Pancreas (tissue), 10 donors: ENCODE results near the gene IL20. TPM values are rescaled to one million over a fixed set of nuclear protein-coding genes. Genes with fewer than 3 reads are reported as not detected.

Experiments
- ATAC-seq, 4 donors: fragments of 200-7000 bp; cut with Tn5 transposase; one replicate each; pipeline versions ENCODE4 v1.8.0 to v1.9.1; 2020; ENCODE audit warnings: mild to moderate bottlenecking in 4 of 4, moderate library complexity in 4 of 4
- DNase-seq, 6 donors: peaks; one replicate each; pipeline ENCODE4 v3.0.0-alpha.2; 2020
- FAIRE-seq: peaks from 2 replicates; lab custom pipeline; 2012; peaks lifted over from hg19 to GRCh38; lab: Jason Lieb, UNC
- H3K27ac ChIP-seq, 4 donors: fragments of 200-600 bp; sonication (generic); 1 replicate in 3 of 4; 2 replicates in 1 of 4; pipeline versions ENCODE4 v1.5.0 to v1.8.0; 2020
- H3K27me3 ChIP-seq, 4 donors: fragments of 200-600 bp; one replicate each; pipeline ENCODE4 v1.8.0; 2021
- H3K36me3 ChIP-seq, 3 donors: fragments of 200-600 bp; sonication (generic) in 1 of 3; one replicate each; pipeline versions ENCODE4 v1.5.0 to v1.8.0; 2020 to 2021
- H3K4me1 ChIP-seq, 3 donors: fragments of 200-600 bp; one replicate each; pipeline ENCODE4 v1.8.0; 2021
- H3K4me3 ChIP-seq, 4 donors: fragments of 200-600 bp; sonication (generic) in 2 of 4; one replicate each; pipeline versions ENCODE4 v1.5.0 to v1.8.0; 2020 to 2021
- H3K9me3 ChIP-seq, 4 donors: fragments of 200-600 bp; one replicate each; pipeline ENCODE4 v1.8.0; 2021
- WGBS, 2 donors: extraction: QIAGEN DNeasy Blood & Tissue Kit; methylation state at CpG; one replicate each; pipeline ENCODE4 v1.1.7; 2013; 5-methylcytosine and 5-hydroxymethylcytosine counted together
- intact Hi-C, 3 donors: fragments of 100-400 bp; cut with DNase I; formaldehyde crosslinking; loops; one replicate each; pipeline versions ENCODE4 v1.11.1 to v1.14.2; 2022
- polyA plus RNA-seq, 2 donors: library from polyadenylated mRNA; stranded (reverse); fragments of 200-250 nt; gene quantifications; one replicate each; pipeline ENCODE4 v1.2.3, GENCODE V29; 2013
- total RNA-seq, 6 donors: library from RNA; stranded (reverse); fragmentation: NEBNext Ultra II Directional in 4 of 6; extraction: Animal tissue kit (Norgen Biotek cat#: 25700) in 4 of 6; gene quantifications; one replicate each; pipeline versions ENCODE4 v1.2.1 to v1.2.4, GENCODE V29; 2021 to 2023
- TF ChIP-seq, protein P1 (sequence below), 4 donors: fragments of 200-600 bp; sonication (generic) in 3 of 4; IDR thresholded peaks; one replicate each; pipeline versions ENCODE4 v1.5.0 to v1.8.0; 2021; ENCODE audit warnings: antibody characterized with exemption in 4 of 4
- donor health status: healthy with polysubstance abuse.
- donor health status: DM: no; HTN: no; CAD: no; lungs with moderate emphysema.
- donor health status: DM: no; HTN: no; CAD: no.
- donor health status: control.
- donor health status: control.
- donor health status: Bipolar disorder and iron deficiency.
- donor health status: DM: yes; HTN: yes; CAD: no.
- donor health status: DM: no; HTN: no; CAD: no.
- donor health status: DM: no; HTN: no; CAD: no.
- donor health status: DM: yes; HTN: yes; CAD: no.

The IL20 gene
- total and polyA plus RNA-seq, 8 donors, result not detected

DNA sequence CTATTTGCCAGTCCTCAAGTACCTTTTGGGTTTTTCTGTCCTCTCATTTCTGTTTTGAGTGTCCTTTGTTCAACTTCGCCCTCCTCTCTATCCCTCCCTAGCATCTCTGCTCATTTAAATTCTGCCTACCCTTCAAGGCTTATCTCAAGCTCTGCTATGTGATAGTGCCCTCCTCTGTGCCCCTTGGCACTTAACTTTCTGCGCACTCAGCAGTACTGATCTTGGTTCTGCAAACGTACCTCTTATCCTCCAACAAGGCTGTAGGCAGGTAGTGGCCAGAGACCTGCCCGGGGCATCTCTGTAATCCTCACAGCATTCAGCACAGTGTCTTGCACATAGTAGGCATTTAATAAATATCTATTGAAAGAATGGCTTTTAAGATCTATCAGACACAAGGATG, 5.3 kb upstream of the IL20 start:
- Histone ChIP-seq H3K27me3 (no peaks in the 10 kb centered on the region), H3K36me3 (no peaks in the 10 kb centered on the region), H3K4me3 (no peak overlapping the region), H3K9me3 (no peaks in the 10 kb centered on the region), H3K4me1 (peaks cover 0 to 3% (median 0%) of the 10 kb centered on the region in 3 donors), H3K27ac (no peak overlapping the region)
- no peak for DNase-seq
- TF ChIP-seq, protein P1, sequence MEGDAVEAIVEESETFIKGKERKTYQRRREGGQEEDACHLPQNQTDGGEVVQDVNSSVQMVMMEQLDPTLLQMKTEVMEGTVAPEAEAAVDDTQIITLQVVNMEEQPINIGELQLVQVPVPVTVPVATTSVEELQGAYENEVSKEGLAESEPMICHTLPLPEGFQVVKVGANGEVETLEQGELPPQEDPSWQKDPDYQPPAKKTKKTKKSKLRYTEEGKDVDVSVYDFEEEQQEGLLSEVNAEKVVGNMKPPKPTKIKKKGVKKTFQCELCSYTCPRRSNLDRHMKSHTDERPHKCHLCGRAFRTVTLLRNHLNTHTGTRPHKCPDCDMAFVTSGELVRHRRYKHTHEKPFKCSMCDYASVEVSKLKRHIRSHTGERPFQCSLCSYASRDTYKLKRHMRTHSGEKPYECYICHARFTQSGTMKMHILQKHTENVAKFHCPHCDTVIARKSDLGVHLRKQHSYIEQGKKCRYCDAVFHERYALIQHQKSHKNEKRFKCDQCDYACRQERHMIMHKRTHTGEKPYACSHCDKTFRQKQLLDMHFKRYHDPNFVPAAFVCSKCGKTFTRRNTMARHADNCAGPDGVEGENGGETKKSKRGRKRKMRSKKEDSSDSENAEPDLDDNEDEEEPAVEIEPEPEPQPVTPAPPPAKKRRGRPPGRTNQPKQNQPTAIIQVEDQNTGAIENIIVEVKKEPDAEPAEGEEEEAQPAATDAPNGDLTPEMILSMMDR (IDR thresholded peaks at IDR 0.05), result no peak
- intact Hi-C loops, result no loop called here
- WGBS, 2 donors, result 75 to 77% methylated on average over 4 of the region's 4 CpGs
- ATAC-seq, result no peak
- no peak for FAIRE-seq

DNA sequence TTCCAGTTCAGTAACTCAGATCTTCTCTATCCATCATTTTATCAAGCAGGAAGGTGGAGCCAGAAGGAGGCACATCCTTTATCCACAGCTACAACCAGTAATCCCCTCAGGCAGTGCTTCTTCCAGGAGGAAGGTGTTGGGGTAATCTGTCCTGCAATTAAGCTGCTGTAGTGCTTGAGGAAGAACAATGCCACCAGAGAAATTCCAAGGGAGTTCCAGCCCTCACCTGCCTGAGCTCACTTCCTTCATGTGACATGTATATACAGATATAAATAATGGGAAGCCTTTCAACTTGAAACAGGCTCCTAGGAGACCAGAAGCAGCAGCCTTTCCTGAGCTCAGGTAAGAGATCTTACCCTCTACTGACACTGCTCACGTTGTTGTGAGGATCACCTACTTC, 2.2 kb upstream of the IL20 start:
- no peak for DNase-seq
- no peaks in the 10 kb centered on the region for H3K36me3 ChIP-seq
- no peak for ATAC-seq
- 13% methylated on average over 1 of the region's 1 CpG for WGBS, 2 donors
- no peak for FAIRE-seq
- no peak overlapping the region for H3K27ac ChIP-seq
- intact Hi-C loops, result no loop called here
- no peaks in the 10 kb centered on the region for H3K9me3 ChIP-seq
- H3K4me3 ChIP-seq, result no peak overlapping the region
- peaks cover 0 to 3% (median 0%) of the 10 kb centered on the region in 3 donors for H3K4me1 ChIP-seq
- TF ChIP-seq, protein P1 (IDR thresholded peaks at IDR 0.05), result no peak
- H3K27me3 ChIP-seq, result no peaks in the 10 kb centered on the region

DNA sequence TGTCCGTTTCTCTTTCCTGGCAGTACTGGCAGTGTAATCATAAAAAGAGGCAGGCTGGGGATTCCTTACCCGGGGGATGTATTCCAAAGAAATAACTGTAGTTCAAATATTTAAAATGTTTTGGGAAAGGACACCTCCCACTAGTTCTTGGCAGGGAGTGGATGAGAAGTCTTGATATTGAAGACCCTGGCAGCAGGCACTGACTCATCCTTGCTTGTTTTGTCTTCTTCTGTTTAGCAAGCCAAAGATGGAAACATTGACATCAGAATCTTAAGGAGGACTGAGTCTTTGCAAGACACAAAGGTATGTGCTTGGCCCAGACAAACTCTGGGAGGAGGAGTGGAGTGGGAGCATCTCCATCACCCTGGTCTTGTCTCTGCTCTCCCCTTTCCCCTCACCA, 639 bp downstream of the IL20 start:
- no peaks in the 10 kb centered on the region for H3K36me3 ChIP-seq
- FAIRE-seq (no peak), ATAC-seq (no peak), DNase-seq (no peak)
- H3K27me3 ChIP-seq, result no peaks in the 10 kb centered on the region
- TF ChIP-seq, protein P1 (IDR thresholded peaks at IDR 0.05), result no peak
- peaks cover 0 to 3% (median 0%) of the 10 kb centered on the region in 3 donors for H3K4me1 ChIP-seq
- intact Hi-C loops, result no loop called here
- H3K9me3 ChIP-seq, result no peaks in the 10 kb centered on the region
- H3K4me3 ChIP-seq, result no peak overlapping the region
- H3K27ac ChIP-seq, result no peak overlapping the region
- WGBS, 2 donors, result 64 to 84% methylated on average over 2 of the region's 2 CpGs

DNA sequence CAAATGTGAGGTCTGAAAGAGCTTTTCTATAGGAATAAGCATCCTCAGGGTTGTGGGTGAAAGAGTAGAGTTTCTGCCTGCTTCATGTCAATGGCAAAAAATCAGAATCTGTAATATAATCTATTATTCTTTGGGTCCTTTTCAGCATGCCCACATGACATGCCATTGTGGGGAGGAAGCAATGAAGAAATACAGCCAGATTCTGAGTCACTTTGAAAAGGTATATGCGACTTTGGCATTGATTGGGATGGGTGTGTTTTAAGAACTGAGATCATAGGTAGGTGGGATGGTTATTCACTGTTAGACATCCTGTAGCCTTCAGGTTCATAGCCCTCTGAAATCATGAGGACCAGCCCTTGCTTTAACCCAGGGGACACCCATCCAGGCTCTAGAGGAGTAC, 1.8 kb downstream of the IL20 start:
- 84 to 100% methylated on average over 1 of the region's 1 CpG for WGBS, 2 donors
- DNase-seq (no peak), FAIRE-seq (no peak), ATAC-seq (no peak)
- Histone ChIP-seq H3K27me3 (no peaks in the 10 kb centered on the region), H3K4me3 (no peak overlapping the region), H3K36me3 (no peaks in the 10 kb centered on the region), H3K27ac (no peak overlapping the region), H3K4me1 (peaks cover 0 to 3% (median 0%) of the 10 kb centered on the region in 3 donors), H3K9me3 (no peaks in the 10 kb centered on the region)
- TF ChIP-seq, protein P1 (IDR thresholded peaks at IDR 0.05), result no peak
- intact Hi-C loops, result no loop called here

DNA sequence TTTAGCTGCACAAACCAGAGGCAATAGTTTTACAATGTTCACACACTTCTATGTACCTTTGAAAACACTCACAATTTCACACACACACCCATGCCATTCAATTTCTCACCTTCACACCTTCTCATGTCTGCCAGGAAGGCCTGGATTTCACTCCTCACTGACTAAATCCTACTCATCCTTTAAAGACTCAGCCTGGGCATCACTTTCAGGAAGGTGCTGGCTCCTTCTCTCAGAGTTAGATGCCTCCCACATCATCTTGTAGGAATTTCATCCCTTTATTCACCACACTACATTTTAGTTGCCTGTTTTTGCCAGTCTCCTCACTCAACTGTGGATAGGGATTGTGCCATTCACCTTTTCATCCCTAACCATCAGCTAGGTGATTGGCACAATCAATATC, 2.3 kb downstream of the IL20 start:
- FAIRE-seq (no peak), DNase-seq (no peak), ATAC-seq (no peak)
- Histone ChIP-seq H3K27me3 (no peaks in the 10 kb centered on the region), H3K9me3 (no peaks in the 10 kb centered on the region), H3K36me3 (no peaks in the 10 kb centered on the region), H3K27ac (no peak overlapping the region), H3K4me1 (peaks cover 0 to 3% (median 0%) of the 10 kb centered on the region in 3 donors), H3K4me3 (no peak overlapping the region)
- intact Hi-C loops, result no loop called here
- TF ChIP-seq, protein P1 (IDR thresholded peaks at IDR 0.05), result no peak
